GM21447 (cell line): ENCODE data around the gene UBL5.

Experiments used
- ATAC-seq: cut with Tn5 transposase; IDR thresholded peaks from one replicate; pipeline ENCODE4 v1.9.1; 2021; ENCODE audit not compliant: unreplicated experiment

UBL5 gene

GRCh38 chr19:9850235-9850959, 22.7 kb downstream of the UBL5 start:
- ATAC-seq: no peak

GRCh38 chr19:9854282-9854846, 26.6 kb downstream of the UBL5 start:
- no peak for ATAC-seq

GRCh38 chr19:9856609-9857008, 28.9 kb downstream of the UBL5 start:
- no peak for ATAC-seq

GRCh38 chr19:9857076-9857721, 29.5 kb downstream of the UBL5 start:
- no peak for ATAC-seq

- ATAC-seq: no peak
These were observed 30.4 kb downstream of the UBL5 start for GRCh38 chr19:9857920-9858746.

GRCh38 chr19:9858766-9859165, 31.0 kb downstream of the UBL5 start:
- ATAC-seq: no peak

- ATAC-seq: no peak
These were observed 32.7 kb downstream of the UBL5 start for GRCh38 chr19:9860407-9860806.

GRCh38 chr19:9861503-9861902, 33.8 kb downstream of the UBL5 start:
- no peak for ATAC-seq

GRCh38 chr19:9862938-9863337, 35.2 kb downstream of the UBL5 start:
- ATAC-seq: no peak

- ATAC-seq: no peak
These were observed 36.0 kb downstream of the UBL5 start for GRCh38 chr19:9863759-9864158.

- ATAC-seq: no peak
These were observed 38.2 kb downstream of the UBL5 start for GRCh38 chr19:9865732-9866501.

- ATAC-seq: no peak
These were observed 41.4 kb downstream of the UBL5 start for GRCh38 chr19:9868983-9869617.

- ATAC-seq: no peak
These were observed 44.1 kb downstream of the UBL5 start for GRCh38 chr19:9871626-9872338.

GRCh38 chr19:9872618-9873242, 45.0 kb downstream of the UBL5 start:
- ATAC-seq: no peak

GRCh38 chr19:9875031-9875627, 47.4 kb downstream of the UBL5 start:
- ATAC-seq: no peak

- ATAC-seq: no peak
These were observed 48.1 kb downstream of the UBL5 start for GRCh38 chr19:9875796-9876195.

GRCh38 chr19:9877780-9878510, 50.2 kb downstream of the UBL5 start:
- no peak for ATAC-seq

- ATAC-seq: no peak
These were observed 50.9 kb downstream of the UBL5 start for GRCh38 chr19:9878511-9879196.
